CD4-positive, alpha-beta T cell (primary cell): ENCODE measurements around the gene DICER1. TPM values are rescaled to one million over a fixed set of nuclear protein-coding genes. Genes with fewer than 3 reads are reported as not detected.

Source experiments
- ATAC-seq: fragments of 200-7000 bp; cut with Tn5 transposase; one replicate; pipeline ENCODE4 v1.10.0; 2022; ENCODE audit warnings: mild to moderate bottlenecking; ENCODE audit not compliant: poor library complexity
- CTCF ChIA-PET: fragments of 350-600 bp; sonication (Branson Sonifier 250); formaldehyde crosslinking; loops from one replicate; lab custom pipeline; 2021; ENCODE audit warnings: antibody characterized with exemption, inconsistent platforms; lab: Charles Lee
- POLR2A ChIA-PET: fragments of 350-600 bp; sonication (Branson Sonifier 250); formaldehyde crosslinking; loops from one replicate; lab custom pipeline; 2021; ENCODE audit warnings: antibody characterized with exemption, inconsistent platforms; lab: Charles Lee
- DNase-seq, 14 experiments: peaks; one replicate each; pipeline ENCODE4 v3.0.0-alpha.2; 2013 to 2020; ENCODE audit warnings: mixed read lengths in 2 of 14
- H3K27ac ChIP-seq, 2 donors: one replicate each; pipeline versions ENCODE4 v1.5.1 to v1.7.0; 2013; ENCODE audit warnings: low read length in 2 of 2, low read depth in 1 of 2, mild to moderate bottlenecking in 1 of 2
- H3K27me3 ChIP-seq, 2 experiments: 1 replicate in 1 of 2; 2 replicates in 1 of 2; pipeline versions ENCODE4 v1.6.1 to v1.7.0; 2013; ENCODE audit warnings: low read length in 2 of 2, control low read depth in 1 of 2, mild to moderate bottlenecking in 1 of 2, moderate library complexity in 1 of 2; ENCODE audit not compliant: insufficient read depth in 2 of 2, control insufficient read depth in 1 of 2
- H3K36me3 ChIP-seq: one replicate; pipeline ENCODE4 v1.6.1; 2013; ENCODE audit warnings: low read length, control low read depth; ENCODE audit not compliant: insufficient read depth
- H3K4me1 ChIP-seq: one replicate; pipeline ENCODE4 v1.6.1; 2013; ENCODE audit warnings: low read length, control low read depth; ENCODE audit not compliant: insufficient read depth
- H3K4me3 ChIP-seq: one replicate; pipeline ENCODE4 v1.5.1; 2013; ENCODE audit warnings: mild to moderate bottlenecking, low read length, moderate library complexity
- H3K9me3 ChIP-seq, 2 experiments: 1 replicate in 1 of 2; 2 replicates in 1 of 2; pipeline versions ENCODE4 v1.6.1 to v1.7.0; 2013; ENCODE audit warnings: low read length in 2 of 2, mild to moderate bottlenecking in 2 of 2, control low read depth in 1 of 2, moderate library complexity in 1 of 2; ENCODE audit not compliant: control insufficient read depth in 1 of 2, insufficient read depth in 1 of 2
- H3K27ac Mint-ChIP-seq: one replicate; pipeline ENCODE4 v1.8.0; 2020; ENCODE audit warnings: mixed read lengths
- H3K27me3 Mint-ChIP-seq: one replicate; pipeline ENCODE4 v1.8.0; 2021; ENCODE audit warnings: mixed read lengths
- H3K36me3 Mint-ChIP-seq: one replicate; pipeline ENCODE4 v1.8.0; 2021; ENCODE audit warnings: low read depth, mixed read lengths
- H3K4me1 Mint-ChIP-seq: one replicate; pipeline ENCODE4 v1.8.0; 2021; ENCODE audit warnings: low read depth, mixed read lengths
- H3K4me3 Mint-ChIP-seq: one replicate; pipeline ENCODE4 v1.8.0; 2020; ENCODE audit warnings: mild to moderate bottlenecking, mixed read lengths
- H3K9me3 Mint-ChIP-seq: one replicate; pipeline ENCODE4 v1.8.0; 2020; ENCODE audit warnings: mixed read lengths
- intact Hi-C, 2 experiments: fragments of 100-400 bp; cut with DNase I in 1 of 2; cut with micrococcal nuclease in 1 of 2; formaldehyde crosslinking; loops; one replicate each; pipeline versions ENCODE4 v1.15.1 to v1.9.0; 2023 to 2025; cut with DNase I, micrococcal nuclease
- polyA plus RNA-seq, 2 donors: library from polyadenylated mRNA; unstranded; fragments of 120-200 nt; gene quantifications; one replicate each; pipeline ENCODE4 v1.2.1, GENCODE V29; 2013
- total RNA-seq, 174 experiments: library from RNA in 2 of 174; stranded (reverse) in 2 of 174; gene quantifications; one replicate each; pipeline ENCODE4 v1.2.3 and lab custom pipeline; 2021 to 2026
- TF ChIP-seq, protein P1 (sequence below): fragments of 200-600 bp; IDR thresholded peaks from one replicate; pipeline ENCODE4 v1.8.0; 2022; ENCODE audit warnings: antibody characterized with exemption, mild to moderate bottlenecking

The DICER1 gene, protein sequence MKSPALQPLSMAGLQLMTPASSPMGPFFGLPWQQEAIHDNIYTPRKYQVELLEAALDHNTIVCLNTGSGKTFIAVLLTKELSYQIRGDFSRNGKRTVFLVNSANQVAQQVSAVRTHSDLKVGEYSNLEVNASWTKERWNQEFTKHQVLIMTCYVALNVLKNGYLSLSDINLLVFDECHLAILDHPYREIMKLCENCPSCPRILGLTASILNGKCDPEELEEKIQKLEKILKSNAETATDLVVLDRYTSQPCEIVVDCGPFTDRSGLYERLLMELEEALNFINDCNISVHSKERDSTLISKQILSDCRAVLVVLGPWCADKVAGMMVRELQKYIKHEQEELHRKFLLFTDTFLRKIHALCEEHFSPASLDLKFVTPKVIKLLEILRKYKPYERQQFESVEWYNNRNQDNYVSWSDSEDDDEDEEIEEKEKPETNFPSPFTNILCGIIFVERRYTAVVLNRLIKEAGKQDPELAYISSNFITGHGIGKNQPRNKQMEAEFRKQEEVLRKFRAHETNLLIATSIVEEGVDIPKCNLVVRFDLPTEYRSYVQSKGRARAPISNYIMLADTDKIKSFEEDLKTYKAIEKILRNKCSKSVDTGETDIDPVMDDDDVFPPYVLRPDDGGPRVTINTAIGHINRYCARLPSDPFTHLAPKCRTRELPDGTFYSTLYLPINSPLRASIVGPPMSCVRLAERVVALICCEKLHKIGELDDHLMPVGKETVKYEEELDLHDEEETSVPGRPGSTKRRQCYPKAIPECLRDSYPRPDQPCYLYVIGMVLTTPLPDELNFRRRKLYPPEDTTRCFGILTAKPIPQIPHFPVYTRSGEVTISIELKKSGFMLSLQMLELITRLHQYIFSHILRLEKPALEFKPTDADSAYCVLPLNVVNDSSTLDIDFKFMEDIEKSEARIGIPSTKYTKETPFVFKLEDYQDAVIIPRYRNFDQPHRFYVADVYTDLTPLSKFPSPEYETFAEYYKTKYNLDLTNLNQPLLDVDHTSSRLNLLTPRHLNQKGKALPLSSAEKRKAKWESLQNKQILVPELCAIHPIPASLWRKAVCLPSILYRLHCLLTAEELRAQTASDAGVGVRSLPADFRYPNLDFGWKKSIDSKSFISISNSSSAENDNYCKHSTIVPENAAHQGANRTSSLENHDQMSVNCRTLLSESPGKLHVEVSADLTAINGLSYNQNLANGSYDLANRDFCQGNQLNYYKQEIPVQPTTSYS (N-terminal part only)
- total RNA-seq (10 to 100 TPM; 53.7 to 66.0 TPM), total RNA-seq (lab: John Stamatoyannopoulos, UW) (95.5 to 306 (median 209) reads per million in 172 experiments)
- 36.9 TPM for polyA plus RNA-seq (2013, experiment 1 of 2)
- 31.5 TPM for polyA plus RNA-seq (2013, experiment 2 of 2)

DNA sequence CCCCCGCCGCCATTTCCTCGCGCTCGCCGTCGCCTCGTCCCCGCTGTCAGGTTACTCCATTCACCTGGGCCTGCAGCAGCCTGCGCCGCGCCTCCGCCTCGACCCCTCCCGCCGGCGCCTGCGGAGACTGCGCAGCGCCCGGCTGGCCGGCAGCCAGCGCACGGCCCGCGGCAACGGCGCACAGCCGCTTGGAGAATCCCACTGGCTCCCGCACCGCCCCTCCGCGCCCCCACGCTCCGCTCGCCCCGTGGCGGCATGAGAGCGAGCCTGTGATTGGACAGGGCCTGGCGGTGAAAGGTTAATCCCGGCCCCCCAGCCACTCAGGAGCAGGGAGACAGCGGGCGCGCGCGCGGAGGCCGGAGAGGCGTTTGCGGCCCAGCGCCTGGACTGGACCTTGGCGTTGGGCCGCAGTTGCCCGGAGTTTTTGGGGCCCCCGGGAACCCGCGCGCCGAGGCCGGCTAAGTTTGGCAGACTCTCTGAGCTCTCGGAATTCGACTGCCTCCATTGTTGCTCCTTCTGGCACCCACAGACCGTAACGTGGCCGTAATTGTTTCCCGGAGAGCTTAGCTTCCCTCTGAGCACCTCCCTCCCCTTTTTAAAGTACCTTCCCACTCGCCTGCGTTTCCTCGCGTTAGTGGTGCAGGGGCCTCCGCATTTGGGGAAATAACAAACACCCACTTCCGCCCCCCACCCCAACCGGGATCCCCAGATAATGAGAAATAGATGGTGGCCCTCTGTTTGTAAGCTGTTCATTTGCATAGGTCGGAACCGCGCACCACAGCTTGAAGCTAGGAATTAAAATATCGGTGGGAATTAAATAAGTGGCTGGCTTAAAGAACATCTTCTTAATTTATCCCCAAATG is at the start of gene DICER1:
DICER1 (minus strand) TSS at position 203 of the 863 bp plus-strand sequence. CDS start 24,071 bp downstream, outside the sequence.
- Mint-ChIP-seq H3K27ac (peak within 1 kb of the TSS; percentile 100), H3K9me3 (no peaks in the 10 kb centered on the region)
- CTCF ChIA-PET, result no interaction called here

DNA sequence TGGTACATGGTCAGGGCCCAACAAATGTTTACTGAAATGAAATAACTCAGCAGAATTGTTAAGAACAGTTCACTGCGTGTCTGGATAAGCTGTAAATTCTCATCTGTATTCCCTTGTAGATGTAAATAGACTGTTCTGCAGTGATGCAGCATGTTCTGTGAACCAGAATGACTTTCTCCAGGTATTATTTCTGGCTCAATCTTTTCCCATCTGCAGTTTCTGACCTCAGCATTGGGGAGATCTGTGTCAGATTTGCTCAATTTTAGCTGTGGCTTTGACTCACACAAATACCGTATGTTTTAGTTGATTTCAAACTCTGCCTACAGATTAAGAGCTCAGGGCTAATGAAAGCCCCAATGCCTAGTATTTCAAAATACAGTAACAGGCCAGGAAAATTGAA is 49.2 kb upstream of the DICER1 start:
- H3K9me3 Mint-ChIP-seq, result no peaks in the 10 kb centered on the region
- Histone ChIP-seq H3K4me1 (no peaks in the 10 kb centered on the region), H3K36me3 (no peaks in the 10 kb centered on the region), H3K4me3 (no peak overlapping the region), H3K9me3 (no peaks in the 10 kb centered on the region), H3K27ac (no peak overlapping the region), H3K27me3 (no peaks in the 10 kb centered on the region)
- no peaks in the 10 kb centered on the region for H3K4me1 Mint-ChIP-seq
- DNase-seq, result no peak
- ChIA-PET POLR2A (no interaction called here), CTCF (no interaction called here)
- no peaks in the 10 kb centered on the region for H3K36me3 Mint-ChIP-seq
- H3K27me3 Mint-ChIP-seq, result no peaks in the 10 kb centered on the region
- no peak overlapping the region for H3K27ac Mint-ChIP-seq
- TF ChIP-seq, protein P1, sequence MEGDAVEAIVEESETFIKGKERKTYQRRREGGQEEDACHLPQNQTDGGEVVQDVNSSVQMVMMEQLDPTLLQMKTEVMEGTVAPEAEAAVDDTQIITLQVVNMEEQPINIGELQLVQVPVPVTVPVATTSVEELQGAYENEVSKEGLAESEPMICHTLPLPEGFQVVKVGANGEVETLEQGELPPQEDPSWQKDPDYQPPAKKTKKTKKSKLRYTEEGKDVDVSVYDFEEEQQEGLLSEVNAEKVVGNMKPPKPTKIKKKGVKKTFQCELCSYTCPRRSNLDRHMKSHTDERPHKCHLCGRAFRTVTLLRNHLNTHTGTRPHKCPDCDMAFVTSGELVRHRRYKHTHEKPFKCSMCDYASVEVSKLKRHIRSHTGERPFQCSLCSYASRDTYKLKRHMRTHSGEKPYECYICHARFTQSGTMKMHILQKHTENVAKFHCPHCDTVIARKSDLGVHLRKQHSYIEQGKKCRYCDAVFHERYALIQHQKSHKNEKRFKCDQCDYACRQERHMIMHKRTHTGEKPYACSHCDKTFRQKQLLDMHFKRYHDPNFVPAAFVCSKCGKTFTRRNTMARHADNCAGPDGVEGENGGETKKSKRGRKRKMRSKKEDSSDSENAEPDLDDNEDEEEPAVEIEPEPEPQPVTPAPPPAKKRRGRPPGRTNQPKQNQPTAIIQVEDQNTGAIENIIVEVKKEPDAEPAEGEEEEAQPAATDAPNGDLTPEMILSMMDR, result no peak
- intact Hi-C loops, result no loop called here
- no peak for ATAC-seq
- H3K4me3 Mint-ChIP-seq, result no peak overlapping the region

More for the DNA sequence above, at the start of gene DICER1:
- Mint-ChIP-seq H3K36me3 (peaks cover 7% of the 10 kb centered on the region), H3K4me1 (peaks cover 49% of the 10 kb centered on the region), H3K27me3 (no peaks in the 10 kb centered on the region), H3K4me3 (peak within 1 kb of the TSS; percentile 99)
- intact Hi-C loops, result loop anchor here in 1 of 2 experiments (5.0 to 10.0 kb wide), 3 partner anchors 360 to 1637 kb away; partner anchors contain the start of genes SYNE3 and VRK1
- DNase-seq, result peak; percentile 89 to 96 (median 93)
- peak; percentile 73 for ATAC-seq
- Histone ChIP-seq H3K4me1 (peaks cover 28% of the 10 kb centered on the region), H3K27ac (peak within 1 kb of the TSS; percentile 87 to 93), H3K4me3 (peak within 1 kb of the TSS; percentile 83), H3K36me3 (no peaks in the 10 kb centered on the region), H3K9me3 (no peaks in the 10 kb centered on the region), H3K27me3 (no peaks in the 10 kb centered on the region)
- TF ChIP-seq, protein P1, result no peak
- POLR2A ChIA-PET, result interaction anchor here (0.8 to 1.6 kb wide), 10 partner anchors 8 to 1077 kb away, joined by 3 to 9 read pairs (median 3); partner anchors contain the start of genes DDX24, GLRX5 and IFI27L1
